ENCODE results near the gene VPS4A. TPM values are rescaled to one million over a fixed set of nuclear protein-coding genes. Genes with fewer than 3 reads are reported as not detected.
A peak's percentile ranks its signal among the peaks of the same experiment; 100 is the strongest.

VPS4A gene
- total and polyA plus RNA-seq, 2 of the 4 experiments (the other 2 are of a cell fraction), result 23.3 to 25.2 TPM

DNA sequence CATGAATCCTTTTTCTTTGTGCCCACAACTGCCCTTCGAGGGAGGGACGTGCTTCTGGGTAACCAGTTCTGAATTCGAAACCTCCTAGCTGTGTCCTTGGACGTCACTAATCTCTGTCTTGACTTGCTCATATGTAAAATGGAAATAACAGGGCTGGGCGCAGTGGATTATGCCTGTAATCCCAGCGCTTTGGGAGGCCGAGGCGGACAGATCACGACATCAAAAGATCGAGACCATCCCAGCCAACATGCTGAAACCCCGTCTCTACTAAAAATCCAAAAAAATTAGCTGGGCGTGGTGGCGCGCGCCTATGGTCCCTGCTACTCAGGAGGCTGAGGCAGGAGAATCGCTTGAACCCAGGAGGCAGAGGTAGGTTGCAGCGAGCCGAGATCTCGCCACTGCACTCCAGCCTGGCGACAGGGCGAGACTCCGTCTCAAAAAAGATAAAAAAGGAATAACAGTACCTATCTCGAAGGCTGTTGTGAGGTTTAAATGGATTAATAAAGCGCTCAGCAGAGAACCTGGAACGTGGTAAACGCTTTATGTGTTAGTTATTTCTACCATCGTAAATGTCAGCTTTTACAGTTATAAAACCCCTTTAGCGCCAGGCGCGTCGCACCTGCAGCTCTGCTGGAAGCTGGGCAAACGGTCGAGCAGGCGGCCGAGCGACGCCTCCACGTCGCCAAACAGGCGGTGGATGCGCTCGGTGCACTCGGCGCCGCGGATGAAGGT, 27.6 kb downstream of the VPS4A start:
- H2BK15ac ChIP-seq (ENCODE audit: low read depth, low read length), result no peak overlapping the region; the same call in 2 of the 3 replicates
- POLR2A ChIA-PET (ENCODE audit: unreplicated experiment), result interaction anchor here (0.6 kb wide), 1 partner anchor 9 kb away, joined by 5 read pairs; no protein-coding TSS in a partner anchor
- peak overlapping the region; percentile 69 for H3K4me3 ChIP-seq (ENCODE audit: insufficient read depth, low read depth, low read length)
- peak overlapping the region; percentile 77 for H3K23ac ChIP-seq (ENCODE audit: low read depth, low read length)
- DNase-seq (no peak), ATAC-seq (ENCODE audit: low read depth) (no peak)
- intact Hi-C loops (cut with micrococcal nuclease) (loop anchor here (1.0 kb wide), 1 partner anchor 416 kb away; the partner anchor contains the start of gene NOB1), in situ Hi-C loops (cut with MboI; ENCODE audit: low sequenced_read_pairs) (no loop called here), dilution Hi-C loops (cut with HindIII; ENCODE audit: low sequenced_read_pairs, unreplicated experiment) (no loop called here)
- no peak overlapping the region for H3K18ac ChIP-seq (ENCODE audit: low read depth, low read length)
- no peaks in the 10 kb centered on the region for H3K27me3 ChIP-seq (ENCODE audit: control insufficient read depth, insufficient read depth, low read length)
- no peak overlapping the region for H2BK120ac ChIP-seq (ENCODE audit: low read depth, low read length)
- H4K91ac ChIP-seq (ENCODE audit: insufficient read depth, low read depth, low read length), result 0 out of 2 replicates have a peak overlapping the region, but pooled peaks have one; percentile 15
- no TSS peak for BruUV-seq (replicated peaks)
- no peaks in the 10 kb centered on the region for H3K9me3 ChIP-seq (ENCODE audit: control insufficient read depth, insufficient read depth, low read length)
- peak overlapping the region; percentile 93 for H3K14ac ChIP-seq (replicated peaks; ENCODE audit: low read depth, low read length)
- H4K8ac ChIP-seq (ENCODE audit: low read depth in 2 of 2, low read length in 2 of 2), result peak overlapping the region; percentile 65 to 74
- peak overlapping the region; percentile 97 for H2AK9ac ChIP-seq (replicated peaks; ENCODE audit: low read depth, low read length, poor library complexity)
- CTCF ChIA-PET, result no interaction called here
- H2AK5ac ChIP-seq (ENCODE audit: low read depth, low read length), result peak overlapping the region; percentile 83; the same call in 1 of the 2 replicates
- H3K27ac ChIP-seq (ENCODE audit: insufficient read depth, low read length), result peak overlapping the region; percentile 68
- TF ChIP-seq BHLHE40 (IDR thresholded peaks at IDR 0.05; ENCODE audit: low read depth, low read length) (no peak), RFX5 (IDR thresholded peaks at IDR 0.05; ENCODE audit: low read depth, low read length) (no peak), CHD1 (IDR thresholded peaks at IDR 0.05; ENCODE audit: low read depth, low read length) (0 out of 2 replicates have a peak, but pooled peaks have one; percentile 32)
- TF ChIP-seq, protein P1, sequence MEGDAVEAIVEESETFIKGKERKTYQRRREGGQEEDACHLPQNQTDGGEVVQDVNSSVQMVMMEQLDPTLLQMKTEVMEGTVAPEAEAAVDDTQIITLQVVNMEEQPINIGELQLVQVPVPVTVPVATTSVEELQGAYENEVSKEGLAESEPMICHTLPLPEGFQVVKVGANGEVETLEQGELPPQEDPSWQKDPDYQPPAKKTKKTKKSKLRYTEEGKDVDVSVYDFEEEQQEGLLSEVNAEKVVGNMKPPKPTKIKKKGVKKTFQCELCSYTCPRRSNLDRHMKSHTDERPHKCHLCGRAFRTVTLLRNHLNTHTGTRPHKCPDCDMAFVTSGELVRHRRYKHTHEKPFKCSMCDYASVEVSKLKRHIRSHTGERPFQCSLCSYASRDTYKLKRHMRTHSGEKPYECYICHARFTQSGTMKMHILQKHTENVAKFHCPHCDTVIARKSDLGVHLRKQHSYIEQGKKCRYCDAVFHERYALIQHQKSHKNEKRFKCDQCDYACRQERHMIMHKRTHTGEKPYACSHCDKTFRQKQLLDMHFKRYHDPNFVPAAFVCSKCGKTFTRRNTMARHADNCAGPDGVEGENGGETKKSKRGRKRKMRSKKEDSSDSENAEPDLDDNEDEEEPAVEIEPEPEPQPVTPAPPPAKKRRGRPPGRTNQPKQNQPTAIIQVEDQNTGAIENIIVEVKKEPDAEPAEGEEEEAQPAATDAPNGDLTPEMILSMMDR (conservative IDR thresholded peaks at IDR 0.05; ENCODE audit: low read depth, low read length), result no peak
- peak overlapping the region; percentile 83 for H3K9ac ChIP-seq (ENCODE audit: low read depth, low read length)
- peak overlapping the region; percentile 75 for H2BK5ac ChIP-seq (ENCODE audit: low read depth, low read length, poor library complexity, severe bottlenecking)
- no peak overlapping the region for H2BK20ac ChIP-seq (ENCODE audit: low read depth, low read length)
- peaks cover 35 to 65% of the 10 kb centered on the region in 2 experiments for H3K79me1 ChIP-seq (ENCODE audit: low read depth in 1 of 2, low read length in 2 of 2)
- H3K36me3 ChIP-seq (ENCODE audit: control insufficient read depth, insufficient read depth, low read length), result peaks cover 31% of the 10 kb centered on the region
- peak overlapping the region; percentile 28 for H3K56ac ChIP-seq (ENCODE audit: extremely low read depth, insufficient read depth, low read length)
- peak overlapping the region; percentile 98 for H2AFZ ChIP-seq (replicated peaks; ENCODE audit: low read length, poor library complexity)
- H3K4ac ChIP-seq (ENCODE audit: low read depth, low read length), result peak overlapping the region; percentile 74
- H3K9me1 ChIP-seq (ENCODE audit: insufficient read depth, low read length), result no peaks in the 10 kb centered on the region
- WGBS, 2 experiments (ENCODE audit: extremely low coverage in 2 of 2, insufficient read length in 1 of 2), result 11% methylated on average over 18 of the region's 46 CpGs; no CpG with 5 or more reads in 1 of the 2 experiments
- H4K20me1 ChIP-seq (ENCODE audit: insufficient read depth, low read length), result no peaks in the 10 kb centered on the region
- H3K4me1 ChIP-seq (ENCODE audit: control insufficient read depth, insufficient read depth, low read length), result peaks cover 4% of the 10 kb centered on the region
- H4K5ac ChIP-seq (ENCODE audit: low read depth, low read length), result peak overlapping the region; percentile 27
- H3K4me2 ChIP-seq (ENCODE audit: low read depth, low read length), result peak overlapping the region; percentile 86

All from IMR-90 (cell line).